HEK293 (cell line): ENCODE results near the gene BTAF1.

Source experiments
- CTCF ChIA-PET: fragments of 350-600 bp; formaldehyde crosslinking; extraction: SDS; loops from one replicate; lab custom pipeline; 2021; ENCODE audit warnings: antibody characterized with exemption; lab: Yijun Ruan, JAX
- POLR2A ChIA-PET: fragments of 300-600 bp; formaldehyde crosslinking; extraction: SDS; loops from one replicate; lab custom pipeline; 2020; ENCODE audit warnings: antibody characterized with exemption, inconsistent platforms; lab: Yijun Ruan, JAX
- H3K27ac ChIP-seq: fragments of 200-500 bp; sonication (Bioruptor generic); 2 replicates; pipeline ENCODE4 v1.5.1; 2014; ENCODE audit warnings: low read depth, low read length, control low read depth, inconsistent platforms; ENCODE audit errors: extremely low read depth
- H3K36me3 ChIP-seq, 2 experiments: fragments of 200-500 bp in 1 of 2; sonication (Bioruptor generic) in 1 of 2; 1 replicate in 1 of 2; 2 replicates in 1 of 2; pipeline ENCODE4 v1.5.1; 2014 to 2017; ENCODE audit warnings: inconsistent platforms in 2 of 2, low read length in 2 of 2; ENCODE audit not compliant: control insufficient read depth in 2 of 2, insufficient read depth in 1 of 2
- H3K4me1 ChIP-seq: fragments of 200-500 bp; sonication (Bioruptor generic); 2 replicates; pipeline ENCODE4 v1.5.1; 2014; ENCODE audit warnings: mild to moderate bottlenecking, low read length, inconsistent platforms; ENCODE audit not compliant: control insufficient read depth, insufficient read depth
- H3K4me3 ChIP-seq: 2 replicates; pipeline ENCODE4 v1.5.1; 2011; ENCODE audit warnings: low read depth, mild to moderate bottlenecking, control low read depth, low read length, moderate library complexity
- H3K9me3 ChIP-seq: fragments of 200-500 bp; sonication (Bioruptor generic); 2 replicates; pipeline ENCODE4 v1.5.1; 2014; ENCODE audit warnings: low read depth, low read length, inconsistent platforms; ENCODE audit not compliant: control insufficient read depth, insufficient read depth
- CTCF ChIP-seq: fragments of 450-650 bp; formaldehyde crosslinking; IDR thresholded peaks from 2 replicates; pipeline ENCODE4 v1.5.1; 2016; ENCODE audit warnings: missing biosample characterization, missing genetic modification characterization
- GLI2 ChIP-seq: fragments of 450-650 bp; formaldehyde crosslinking; IDR thresholded peaks from 2 replicates; pipeline ENCODE4; 2017; ENCODE audit warnings: missing biosample characterization, missing genetic modification characterization, low read depth, borderline replicate concordance
- INSM2 ChIP-seq: fragments of 450-650 bp; formaldehyde crosslinking; IDR thresholded peaks from 2 replicates; pipeline ENCODE4 v1.5.1; 2016; ENCODE audit warnings: missing biosample characterization, missing genetic modification characterization
- KLF7 ChIP-seq: fragments of 450-650 bp; formaldehyde crosslinking; IDR thresholded peaks from 2 replicates; pipeline ENCODE4 v1.5.1; 2016; ENCODE audit warnings: missing biosample characterization, missing genetic modification characterization, borderline replicate concordance
- OVOL3 ChIP-seq: fragments of 450-650 bp; formaldehyde crosslinking; IDR thresholded peaks from 2 replicates; pipeline ENCODE4 v1.5.1; 2016; ENCODE audit warnings: missing biosample characterization, missing genetic modification characterization
- TCF7L2 ChIP-seq: IDR thresholded peaks from 2 replicates; pipeline ENCODE4 v1.6.1; 2011; ENCODE audit warnings: low read depth, mild to moderate bottlenecking, inconsistent platforms, low read length, moderate library complexity, borderline replicate concordance
- TRIM28 ChIP-seq: IDR thresholded peaks from 2 replicates; pipeline ENCODE4 v1.6.1; 2011; ENCODE audit warnings: low read length, control low read depth, borderline replicate concordance
- ZBTB8A ChIP-seq: fragments of 450-650 bp; formaldehyde crosslinking; IDR thresholded peaks from 2 replicates; pipeline ENCODE4 v1.5.1; 2016; ENCODE audit warnings: missing biosample characterization, missing genetic modification characterization
- ZNF16 ChIP-seq: fragments of 450-650 bp; formaldehyde crosslinking; IDR thresholded peaks from 2 replicates; pipeline ENCODE4 v1.5.1; 2016; ENCODE audit warnings: low read depth, missing biosample characterization, missing genetic modification characterization
- ZNF174 ChIP-seq: fragments of 450-650 bp; formaldehyde crosslinking; IDR thresholded peaks from 2 replicates; pipeline ENCODE4 v1.5.0; 2017; ENCODE audit warnings: missing biosample characterization, mild to moderate bottlenecking, missing genetic modification characterization
- ZNF211 ChIP-seq: fragments of 450-650 bp; formaldehyde crosslinking; IDR thresholded peaks from 2 replicates; pipeline ENCODE4 v1.5.1; 2016; ENCODE audit warnings: low read depth, missing biosample characterization, missing genetic modification characterization
- ZNF274 ChIP-seq, 2 experiments: fragments of 200-500 bp in 1 of 2; fragments of 450-650 bp in 1 of 2; sonication (Bioruptor generic) in 1 of 2; formaldehyde crosslinking in 1 of 2; IDR thresholded peaks; 2 replicates each; pipeline versions ENCODE4 v1.5.1 to v1.6.1; 2014 to 2016; ENCODE audit warnings: borderline replicate concordance in 1 of 2, inconsistent platforms in 1 of 2, low read length in 1 of 2, missing biosample characterization in 1 of 2, missing genetic modification characterization in 1 of 2
- ZNF324 ChIP-seq: fragments of 450-650 bp; formaldehyde crosslinking; IDR thresholded peaks from 2 replicates; pipeline ENCODE4 v1.5.1; 2016; ENCODE audit warnings: missing biosample characterization, missing genetic modification characterization
- ZNF449 ChIP-seq: fragments of 450-650 bp; formaldehyde crosslinking; IDR thresholded peaks from 2 replicates; pipeline ENCODE4 v1.5.1; 2017; ENCODE audit warnings: missing biosample characterization, mild to moderate bottlenecking, missing genetic modification characterization, moderate library complexity
- ZNF48 ChIP-seq: fragments of 450-650 bp; formaldehyde crosslinking; IDR thresholded peaks from 2 replicates; pipeline ENCODE4 v1.5.1; 2016; ENCODE audit warnings: missing biosample characterization, missing genetic modification characterization
- ZNF521 ChIP-seq: fragments of 450-650 bp; formaldehyde crosslinking; IDR thresholded peaks from 2 replicates; pipeline ENCODE4 v1.5.1; 2017; ENCODE audit warnings: missing biosample characterization, mild to moderate bottlenecking, missing genetic modification characterization
- ZNF549 ChIP-seq: fragments of 450-650 bp; IDR thresholded peaks from 2 replicates; pipeline ENCODE4 v1.5.1; 2018; ENCODE audit warnings: missing biosample characterization, missing genetic modification characterization, mild to moderate bottlenecking, inconsistent platforms, moderate library complexity
- ZNF596 ChIP-seq: fragments of 450-650 bp; IDR thresholded peaks from 2 replicates; pipeline ENCODE4 v1.5.0; 2018; ENCODE audit warnings: missing biosample characterization, mild to moderate bottlenecking, missing genetic modification characterization, moderate library complexity
- ZNF629 ChIP-seq: fragments of 450-650 bp; formaldehyde crosslinking; IDR thresholded peaks from 2 replicates; pipeline ENCODE4 v1.5.1; 2017; ENCODE audit warnings: missing biosample characterization, missing genetic modification characterization
- ZNF658 ChIP-seq: fragments of 450-650 bp; formaldehyde crosslinking; IDR thresholded peaks from 2 replicates; pipeline ENCODE4; 2016; ENCODE audit warnings: missing biosample characterization, missing genetic modification characterization
- ZNF660 ChIP-seq: fragments of 450-650 bp; IDR thresholded peaks from 2 replicates; pipeline ENCODE4 v1.5.1; 2018; ENCODE audit warnings: missing biosample characterization, mild to moderate bottlenecking, missing genetic modification characterization
- ZSCAN16 ChIP-seq: fragments of 450-650 bp; formaldehyde crosslinking; IDR thresholded peaks from 2 replicates; pipeline ENCODE4 v1.5.1; 2016; ENCODE audit warnings: missing biosample characterization, missing genetic modification characterization
- ZSCAN23 ChIP-seq: fragments of 450-650 bp; formaldehyde crosslinking; IDR thresholded peaks from 2 replicates; pipeline ENCODE4 v1.5.1; 2016; ENCODE audit warnings: missing biosample characterization, missing genetic modification characterization
- ZSCAN5A ChIP-seq: fragments of 450-650 bp; formaldehyde crosslinking; IDR thresholded peaks from 2 replicates; pipeline ENCODE4 v1.5.1; 2016; ENCODE audit warnings: missing biosample characterization, missing genetic modification characterization

The BTAF1 gene

GRCh38 chr10:91975438-91975837 lies 51.9 kb downstream of the BTAF1 start:
- H3K36me3 ChIP-seq, result peaks cover 8 to 42% of the 10 kb centered on the region in 2 experiments
- POLR2A ChIA-PET, result no interaction called here

GRCh38 chr10:91976317-91977051 lies 52.9 kb downstream of the BTAF1 start:
- TF ChIP-seq INSM2 (tag by site-specific recombination) (no peak), ZNF549 (tag by site-specific recombination) (no peak), ZNF449 (tag by site-specific recombination) (no peak), TRIM28 (no peak), ZNF660 (tag by site-specific recombination) (no peak), ZNF274 (IDR thresholded peaks at IDR 0.05; ENCODE audit: low read length) (no peak), ZNF274 (tag by site-specific recombination; IDR thresholded peaks at IDR 0.05; ENCODE audit: borderline replicate concordance) (no peak), GLI2 (tag by site-specific recombination) (no peak), KLF7 (tag by site-specific recombination) (no peak), ZNF16 (tag by site-specific recombination) (no peak), ZNF629 (tag by site-specific recombination) (no peak), ZNF324 (tag by site-specific recombination) (no peak), ZNF658 (tag by site-specific recombination) (no peak), ZSCAN5A (tag by site-specific recombination) (no peak)
- TF ChIP-seq, all 188 proteins: peak for 0
- CTCF ChIA-PET, result no interaction called here
- peaks cover 8 to 39% of the 10 kb centered on the region in 2 experiments for H3K36me3 ChIP-seq

More at GRCh38 chr10:91975438-91975837, 51.9 kb downstream of the BTAF1 start:
- H3K4me3 ChIP-seq, result no peak overlapping the region
- CTCF ChIA-PET, result no interaction called here
- TF ChIP-seq OVOL3 (tag by site-specific recombination), result no peak
- TF ChIP-seq ZNF521 (tag by site-specific recombination), result no peak
- no peak for TF ChIP-seq ZSCAN16 (tag by site-specific recombination)
- TF ChIP-seq ZNF211 (tag by site-specific recombination), result no peak
- no peak for TF ChIP-seq ZNF174 (tag by site-specific recombination)
- no peak for TF ChIP-seq ZBTB8A (tag by site-specific recombination)
- TF ChIP-seq ZNF596 (tag by site-specific recombination), result no peak
- no peak for TF ChIP-seq TCF7L2
- no peak for TF ChIP-seq ZSCAN23 (tag by site-specific recombination)
- TF ChIP-seq ZNF48 (tag by site-specific recombination), result no peak
- no peak for TF ChIP-seq CTCF (tag by site-specific recombination)
- no peak overlapping the region for H3K27ac ChIP-seq
- no peaks in the 10 kb centered on the region for H3K9me3 ChIP-seq
- H3K4me1 ChIP-seq, result no peaks in the 10 kb centered on the region

More at GRCh38 chr10:91976317-91977051, 52.9 kb downstream of the BTAF1 start:
- POLR2A ChIA-PET, result no interaction called here
- Histone ChIP-seq H3K4me3 (no peak overlapping the region), H3K9me3 (no peaks in the 10 kb centered on the region), H3K4me1 (no peaks in the 10 kb centered on the region), H3K27ac (no peak overlapping the region)
